Peyer's patch (tissue), 4 donors: ENCODE results near the gene EZH1.

Experiments
- POLR2A ChIP-seq, 2 donors: fragments of 450-650 bp; IDR thresholded peaks; one replicate each; pipeline ENCODE4 v1.5.1; 2017; ENCODE audit warnings: antibody characterized with exemption in 2 of 2, mild to moderate bottlenecking in 2 of 2, moderate library complexity in 2 of 2
- TF ChIP-seq, protein P1 (sequence below), 6 experiments: fragments of 450-650 bp in 4 of 6; fragments of 200-600 bp in 2 of 6; sonication (generic) in 1 of 6; IDR thresholded peaks; one replicate each; pipeline ENCODE4 v1.5.1; 2017 to 2019; ENCODE audit warnings: antibody characterized with exemption in 6 of 6, mild to moderate bottlenecking in 3 of 6, moderate library complexity in 1 of 6

DNA sequence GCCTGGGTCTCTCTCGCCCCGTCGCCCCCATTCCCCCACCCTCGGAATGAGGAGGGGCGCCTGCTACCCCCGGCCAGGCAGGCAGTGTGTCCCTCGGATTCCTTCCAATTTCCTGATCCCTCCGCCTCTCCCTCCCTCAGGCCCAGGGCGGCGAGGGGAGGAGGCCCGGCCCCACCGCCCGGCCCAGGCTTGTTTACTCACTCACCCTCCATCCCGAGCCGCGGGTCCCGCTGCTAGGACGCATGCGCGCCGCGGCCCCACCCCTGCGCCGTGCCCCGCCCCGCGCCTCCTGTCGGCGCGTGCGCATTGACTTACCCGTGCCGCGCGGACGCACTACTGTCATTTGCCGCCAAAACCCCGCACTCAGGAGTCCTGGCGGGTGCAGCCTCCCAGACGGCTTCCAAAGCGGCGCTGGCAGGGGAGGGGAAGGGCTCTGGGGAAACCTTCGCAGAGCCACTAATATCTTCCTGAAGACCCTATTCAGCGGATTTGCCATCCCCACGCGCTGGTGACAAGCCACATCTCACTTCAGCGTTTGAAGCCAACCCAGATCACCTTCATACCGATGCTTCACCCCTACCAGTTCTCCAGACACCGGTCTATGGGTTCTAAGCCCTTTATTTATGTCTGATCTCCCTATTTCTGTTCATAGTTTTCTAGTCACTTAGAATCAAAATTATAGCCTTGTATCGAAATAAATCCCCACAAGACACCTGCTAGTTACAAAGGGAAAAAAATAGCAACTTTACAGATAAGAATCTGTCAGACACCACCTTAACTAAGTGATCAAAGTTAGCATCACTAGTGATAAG lies at the start of gene EZH1:
- TF ChIP-seq, protein P1, sequence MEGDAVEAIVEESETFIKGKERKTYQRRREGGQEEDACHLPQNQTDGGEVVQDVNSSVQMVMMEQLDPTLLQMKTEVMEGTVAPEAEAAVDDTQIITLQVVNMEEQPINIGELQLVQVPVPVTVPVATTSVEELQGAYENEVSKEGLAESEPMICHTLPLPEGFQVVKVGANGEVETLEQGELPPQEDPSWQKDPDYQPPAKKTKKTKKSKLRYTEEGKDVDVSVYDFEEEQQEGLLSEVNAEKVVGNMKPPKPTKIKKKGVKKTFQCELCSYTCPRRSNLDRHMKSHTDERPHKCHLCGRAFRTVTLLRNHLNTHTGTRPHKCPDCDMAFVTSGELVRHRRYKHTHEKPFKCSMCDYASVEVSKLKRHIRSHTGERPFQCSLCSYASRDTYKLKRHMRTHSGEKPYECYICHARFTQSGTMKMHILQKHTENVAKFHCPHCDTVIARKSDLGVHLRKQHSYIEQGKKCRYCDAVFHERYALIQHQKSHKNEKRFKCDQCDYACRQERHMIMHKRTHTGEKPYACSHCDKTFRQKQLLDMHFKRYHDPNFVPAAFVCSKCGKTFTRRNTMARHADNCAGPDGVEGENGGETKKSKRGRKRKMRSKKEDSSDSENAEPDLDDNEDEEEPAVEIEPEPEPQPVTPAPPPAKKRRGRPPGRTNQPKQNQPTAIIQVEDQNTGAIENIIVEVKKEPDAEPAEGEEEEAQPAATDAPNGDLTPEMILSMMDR (IDR thresholded peaks at IDR 0.05) = peak in 3 of 6 experiments; percentile 31 to 37 (median 32)
- peak; percentile 48 to 74 for TF ChIP-seq POLR2A (IDR thresholded peaks at IDR 0.05)
